ENCODE results near the gene BEAN1. TPM values are rescaled to one million over a fixed set of nuclear protein-coding genes. Genes with fewer than 3 reads are reported as not detected.

BEAN1 gene
- total RNA-seq, 1 donor from 2014 or later: 3.8 TPM

GRCh38 chr16:66521951-66522771 lies 95.1 kb downstream of the BEAN1 start:
- DNase-seq (ENCODE audit: low read depth): peak; percentile 98

- no peak for DNase-seq (ENCODE audit: low read depth)
Measured at GRCh38 chr16:66522816-66523590, 95.9 kb downstream of the BEAN1 start.

DNA sequence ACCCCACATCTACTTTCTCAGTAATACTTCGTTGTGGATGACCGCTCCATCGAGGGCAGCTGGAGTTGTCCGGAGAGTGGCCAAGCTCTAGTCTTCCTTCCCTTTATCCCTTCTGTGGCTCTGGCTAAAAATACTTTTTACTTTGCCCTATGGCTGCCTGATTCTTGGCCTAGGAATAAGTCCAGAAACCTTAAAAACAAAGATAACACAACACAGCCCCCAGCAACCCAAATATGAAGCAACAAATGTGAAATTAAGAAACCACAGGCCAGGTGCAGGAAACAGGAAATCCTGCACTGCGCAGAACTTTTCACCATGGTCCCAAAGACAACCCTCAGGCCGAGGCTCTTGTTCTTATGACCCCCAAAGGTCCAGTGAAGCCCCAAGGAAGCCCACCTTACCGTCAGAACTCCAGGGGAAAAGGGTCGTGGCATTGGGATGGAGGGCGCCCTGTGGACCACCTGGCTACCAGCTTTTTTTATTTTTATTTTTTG lies 96.8 kb downstream of the BEAN1 start:
- no peak for DNase-seq (ENCODE audit: low read depth)

DNA sequence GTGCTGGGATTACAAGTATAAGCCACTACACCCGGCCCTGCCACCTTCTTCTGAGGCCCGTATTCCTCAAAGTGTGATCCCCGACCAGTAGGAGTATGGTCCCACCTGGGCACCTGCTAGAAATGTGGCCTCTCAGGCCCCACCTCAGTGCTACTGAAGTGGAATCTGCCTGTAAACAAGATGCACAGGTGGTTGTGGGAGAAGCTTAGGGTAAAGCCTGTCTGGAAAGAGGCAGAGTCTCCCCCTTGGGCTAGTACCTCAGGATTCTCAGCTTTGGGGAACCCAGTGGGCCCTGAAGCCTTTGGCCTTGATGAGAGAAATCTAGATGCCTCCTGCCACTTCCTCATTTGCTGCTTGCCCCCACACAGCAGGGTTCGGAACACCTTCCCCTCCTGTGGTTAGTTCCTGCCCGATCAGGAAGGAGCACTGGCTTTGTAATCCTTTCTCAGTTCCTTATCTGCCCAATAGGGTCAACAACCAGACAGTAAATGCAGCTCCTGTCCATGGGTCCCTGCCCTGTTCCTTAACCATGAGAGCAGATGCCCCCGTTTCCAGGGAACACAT lies 97.6 kb downstream of the BEAN1 start:
- DNase-seq (ENCODE audit: low read depth): no peak

DNA sequence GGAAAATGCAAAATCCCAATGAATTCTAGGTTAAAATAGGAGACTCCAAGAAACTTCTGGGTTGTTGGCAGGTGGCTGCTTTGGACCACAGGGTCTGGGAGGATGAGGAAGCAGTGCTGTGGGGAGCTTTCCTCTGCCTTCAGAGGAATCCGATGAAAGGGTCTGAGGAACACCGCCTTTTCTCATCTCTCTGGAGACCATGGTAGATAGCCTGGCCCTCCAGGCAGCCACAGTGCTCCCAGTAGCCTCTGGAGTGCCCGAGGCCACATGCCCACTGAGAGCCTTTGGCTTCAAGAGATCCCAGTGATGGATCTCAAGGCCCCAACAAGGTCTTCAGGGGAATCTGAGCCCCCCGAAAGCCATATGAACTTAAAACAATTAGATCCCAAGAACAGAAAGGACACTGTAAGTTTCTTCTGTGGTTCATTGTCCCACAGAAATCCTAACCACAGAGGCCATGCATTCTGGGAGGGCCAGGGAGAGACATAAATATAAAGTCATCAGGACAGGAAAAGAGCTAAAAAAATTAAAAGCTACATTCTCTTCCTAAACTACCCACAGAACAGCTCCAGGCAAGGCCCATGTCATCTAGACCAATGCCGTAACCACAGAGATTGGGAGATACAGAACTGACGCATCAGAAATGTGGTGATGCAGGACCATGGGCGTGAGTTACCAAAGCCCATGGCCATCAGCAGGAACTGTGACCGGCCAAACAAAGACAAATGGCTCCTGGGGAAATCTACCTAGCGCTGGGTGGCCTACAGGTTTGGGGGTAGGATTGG lies 98.5 kb downstream of the BEAN1 start:
- no peak for DNase-seq (ENCODE audit: low read depth)

GRCh38 chr16:66528294-66528693 lies 101.2 kb downstream of the BEAN1 start:
- DNase-seq (ENCODE audit: low read depth): no peak

DNA sequence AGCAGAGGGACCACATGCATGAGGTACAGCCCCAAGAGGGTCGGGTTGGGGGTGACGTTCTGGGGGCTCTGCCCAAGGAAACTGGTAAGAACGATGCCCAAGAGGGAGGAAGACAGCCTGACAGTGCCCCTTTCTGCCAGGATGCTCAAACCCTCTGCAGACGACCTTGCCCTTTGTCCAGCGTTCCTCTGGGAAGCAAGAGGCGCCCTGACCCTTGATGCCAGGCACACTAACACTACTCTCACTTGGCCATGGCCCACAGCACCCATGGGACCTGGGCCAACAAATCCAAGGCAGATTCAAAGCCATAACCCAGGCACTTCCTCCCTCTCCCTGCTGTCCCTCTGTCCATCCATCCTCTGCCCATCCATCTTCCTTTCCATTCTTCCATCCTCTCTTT lies 102.4 kb downstream of the BEAN1 start:
- no peak for DNase-seq (ENCODE audit: low read depth)

Other genes with a start within 250 kb of the BEAN1 start
- gene CDH5, start 60.6 kb upstream of the BEAN1 start, total RNA-seq: 0.65 and 0.87 TPM in 2 replicates
- gene TK2, start 122.8 kb downstream of the BEAN1 start, total RNA-seq: 62.8 and 69.1 TPM in 2 replicates
- 69.3 and 234 TPM in 2 replicates for gene CKLF, start 125.3 kb downstream of the BEAN1 start, total RNA-seq
- gene CMTM1, start 139.1 kb downstream of the BEAN1 start, total RNA-seq: 2.8 and 6.2 TPM in 2 replicates
- not detected in 2 replicates for gene CMTM2, start 152.2 kb downstream of the BEAN1 start, total RNA-seq
- 11.6 and 22.2 TPM in 2 replicates for gene CMTM3, start 177.4 kb downstream of the BEAN1 start, total RNA-seq

Measured in renal cortical epithelial cell (primary cell).